Epithelial cell of prostate (primary cell): ENCODE measurements around the gene PLS1.
"Not testable (repeated sequence)": the region's sequence is repeated elsewhere in the genome, so short reads cannot be mapped to it uniquely, and the experiment has no call there.

Experiments used
- DNase-seq: peaks from one replicate; pipeline ENCODE4 v3.0.0-alpha.2; 2011; ENCODE audit warnings: low read depth, low spot score
- H3K27ac ChIP-seq: fragments of 450-650 bp; 2 replicates; pipeline ENCODE4 v1.5.1; 2017; ENCODE audit warnings: mild to moderate bottlenecking

The PLS1 gene

DNA sequence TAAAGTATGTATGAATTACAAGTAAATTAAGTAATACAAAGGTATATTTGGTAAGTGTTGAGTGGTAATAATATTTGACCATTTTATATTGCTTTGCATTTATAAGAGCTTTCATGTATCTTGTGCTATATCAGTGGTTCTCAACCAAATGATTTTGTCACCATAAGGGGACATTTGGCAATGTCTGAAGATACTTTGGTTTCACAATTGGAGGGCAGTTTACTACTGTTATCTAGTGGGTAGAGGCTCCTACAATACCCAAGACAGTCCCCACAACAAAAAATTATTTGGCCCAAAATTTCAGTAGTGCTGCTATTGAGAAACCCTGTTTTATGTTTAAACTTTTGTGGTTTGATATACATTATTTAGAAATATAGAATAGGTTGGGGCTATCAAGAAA is 142.2 kb downstream of the PLS1 start:
- no peak for DNase-seq
- H3K27ac ChIP-seq: no peak overlapping the region

DNA sequence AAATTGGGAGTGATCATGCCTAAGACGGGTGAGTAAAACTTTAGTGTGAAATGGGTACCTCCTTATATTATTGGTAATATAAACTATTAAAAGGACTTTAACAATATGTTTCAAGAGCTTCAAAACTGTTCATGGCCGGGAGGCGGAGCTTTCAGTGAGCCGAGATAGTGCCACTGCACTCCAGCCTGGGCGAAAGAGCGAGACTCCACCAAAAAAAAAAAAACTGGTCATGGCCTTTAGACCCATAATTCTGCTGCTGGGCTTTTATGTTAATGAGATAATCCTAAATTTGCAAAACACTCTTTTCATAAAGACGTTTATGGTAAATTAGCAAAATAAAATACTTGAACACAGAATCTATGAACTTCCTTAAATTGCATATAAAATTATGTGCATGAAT is 150.5 kb downstream of the PLS1 start:
- H3K27ac ChIP-seq: no peak overlapping the region
- no peak for DNase-seq

DNA sequence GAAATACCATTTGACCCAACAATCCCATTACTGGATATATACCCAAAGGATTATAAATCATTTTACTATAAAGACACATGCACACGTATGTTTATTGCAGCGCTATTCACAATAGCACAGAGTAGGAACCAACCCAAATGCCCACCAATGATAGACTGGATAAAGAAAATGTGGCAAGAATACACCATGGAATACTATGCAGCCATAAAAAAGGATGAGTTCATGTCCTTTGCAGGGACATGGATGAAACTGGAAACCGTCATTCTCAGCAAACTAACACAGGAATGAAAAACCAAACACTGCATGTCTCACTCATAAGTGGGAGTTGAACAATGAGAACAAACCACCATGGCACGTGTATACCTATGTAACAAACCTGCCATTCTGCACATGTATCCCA is 154.3 kb downstream of the PLS1 start:
- not testable (repeated sequence) for DNase-seq, H3K27ac ChIP-seq

DNA sequence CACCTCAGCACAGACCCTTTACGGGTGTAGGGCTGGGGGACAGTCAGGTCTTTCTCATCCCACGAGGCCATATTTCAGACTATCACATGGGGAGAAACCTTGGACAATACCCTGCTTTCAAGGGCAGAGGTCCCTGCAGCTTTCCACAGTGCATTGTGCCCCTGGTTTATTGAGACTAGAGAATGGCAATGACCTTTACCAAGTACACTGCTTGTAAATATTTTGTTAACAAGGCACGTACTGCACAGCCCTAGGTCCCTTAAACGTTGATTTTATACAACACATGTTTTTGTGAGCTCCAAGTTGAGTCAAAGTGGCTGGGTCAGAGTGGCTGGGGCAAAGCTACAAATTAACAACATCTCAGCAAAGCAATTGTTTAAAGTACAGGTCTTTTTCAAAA is 156.4 kb downstream of the PLS1 start:
- not testable (repeated sequence) for H3K27ac ChIP-seq, DNase-seq

DNA sequence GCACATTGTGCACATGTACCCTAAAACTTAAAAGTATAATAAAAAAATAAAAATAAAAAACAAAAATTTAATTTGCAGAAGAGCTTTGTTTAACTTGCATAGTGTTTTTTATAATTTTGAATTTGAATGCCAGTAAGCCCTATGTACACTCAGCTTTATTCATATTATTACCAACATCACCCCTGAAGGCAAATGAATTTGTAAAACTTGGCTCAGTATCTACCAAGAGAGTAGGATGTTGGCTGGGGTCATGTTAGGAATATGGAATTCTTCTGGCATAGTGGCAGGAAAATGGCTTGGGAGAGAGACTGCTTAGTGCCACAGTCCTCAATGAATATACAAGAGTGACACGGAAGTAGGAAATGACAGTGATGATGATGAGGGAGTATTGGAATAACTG is 158.3 kb downstream of the PLS1 start:
- no peak overlapping the region for H3K27ac ChIP-seq
- DNase-seq: no peak
